ENCODE measurements around the gene CDH22. TPM values are rescaled to one million over a fixed set of nuclear protein-coding genes. Genes with fewer than 3 reads are reported as not detected.

Gene CDH22
- total and polyA plus RNA-seq, 2 donors (not counting 1 experiment from before 2014, with no cell fraction given) = not detected

GRCh38 chr20:46261456-46262253, 46.6 kb downstream of the CDH22 start:
- no peak overlapping the region for H3K4me2 ChIP-seq (replicated peaks; ENCODE audit: low read depth, low read length, poor library complexity, severe bottlenecking)
- peaks cover 0 to 4% (median 3%) of the 10 kb centered on the region in 3 donors for H3K9me3 ChIP-seq (ENCODE audit: control extremely low read depth in 1 of 3, control insufficient read depth in 2 of 3, insufficient read depth in 1 of 3, low read length in 2 of 3)
- no peak overlapping the region for H3K4me3 ChIP-seq (ENCODE audit: control extremely low read depth in 1 of 5, extremely low read depth in 1 of 5, insufficient read depth in 1 of 5, low read depth in 2 of 5, low read length in 4 of 5)
- no peak overlapping the region for H3K27ac ChIP-seq (ENCODE audit: low read length in 2 of 2)
- TF ChIP-seq EZH2 (IDR thresholded peaks at IDR 0.05; ENCODE audit: borderline replicate concordance, insufficient read depth, low read depth, low read length, poor library complexity, severe bottlenecking) = no peak
- TF ChIP-seq CTCF (IDR thresholded peaks at IDR 0.05) = no peak
- no peak for DNase-seq
- ChIA-PET CTCF (no interaction called here), POLR2A (no interaction called here)
- no peaks in the 10 kb centered on the region for H3K4me1 ChIP-seq (ENCODE audit: control insufficient read depth in 2 of 2, insufficient read depth in 2 of 2, low read length in 2 of 2)
- peaks cover 0 to 24% (median 3%) of the 10 kb centered on the region in 4 experiments for H3K27me3 ChIP-seq (replicated peaks in 1 of 4; ENCODE audit: control extremely low read depth in 1 of 4, control insufficient read depth in 3 of 4, insufficient read depth in 4 of 4, low read length in 3 of 4)
- Mint-ChIP-seq H3K9me3 (ENCODE audit: insufficient read depth) (no peaks in the 10 kb centered on the region), H3K27me3 (peaks cover 52% of the 10 kb centered on the region), H3K27ac (no peak overlapping the region), H3K4me1 (no peaks in the 10 kb centered on the region), H3K4me3 (no peak overlapping the region)
- no peaks in the 10 kb centered on the region for H3K79me2 ChIP-seq (ENCODE audit: control insufficient read depth, insufficient read depth, low read length)
- H3K36me3 ChIP-seq (replicated peaks in 1 of 2; ENCODE audit: control extremely low read depth in 1 of 2, control insufficient read depth in 1 of 2, extremely low read depth in 1 of 2, insufficient read depth in 2 of 2, low read length in 1 of 2) = no peaks in the 10 kb centered on the region
- WGBS (ENCODE audit: insufficient coverage) = 88% methylated on average over 8 of the region's 12 CpGs
- intact Hi-C loops (cut with micrococcal nuclease) = no loop called here
- no peak for ATAC-seq (ENCODE audit: low read depth)
- no peak overlapping the region for H2AFZ ChIP-seq (ENCODE audit: insufficient read depth, low read depth, low read length, poor library complexity, severe bottlenecking)
- H3K9ac ChIP-seq (ENCODE audit: low read length) = no peak overlapping the region
- H4K20me1 ChIP-seq (ENCODE audit: control insufficient read depth, insufficient read depth, low read length, poor library complexity, severe bottlenecking) = no peaks in the 10 kb centered on the region

DNA sequence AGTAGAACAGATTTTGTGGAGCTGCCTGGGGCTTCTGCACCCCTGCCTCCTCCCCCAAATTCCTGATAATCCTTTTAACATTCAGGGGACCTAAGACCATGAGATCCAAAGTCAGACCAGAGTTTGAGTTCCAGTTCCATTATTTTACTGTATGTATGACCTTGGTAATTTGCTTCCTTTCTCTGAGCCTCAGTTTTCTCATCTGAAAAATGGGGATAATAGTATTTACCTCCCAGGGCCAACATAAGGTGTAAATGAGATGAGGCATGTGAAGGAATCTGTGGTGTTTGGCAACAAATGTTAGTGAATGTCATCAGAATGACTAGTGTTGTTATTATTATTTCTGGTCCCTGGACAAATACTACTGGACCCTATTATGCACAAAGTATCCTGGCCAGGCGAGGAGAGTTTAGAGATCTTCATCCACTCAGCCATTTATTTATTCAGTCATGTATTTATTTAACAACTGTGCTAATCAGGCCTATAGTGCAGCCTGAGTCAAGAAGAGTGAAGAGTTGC, 47.3 kb downstream of the CDH22 start:
- no peak for DNase-seq
- Histone ChIP-seq H3K36me3 (replicated peaks in 1 of 2; ENCODE audit: control extremely low read depth in 1 of 2, control insufficient read depth in 1 of 2, extremely low read depth in 1 of 2, insufficient read depth in 2 of 2, low read length in 1 of 2) (no peaks in the 10 kb centered on the region), H4K20me1 (ENCODE audit: control insufficient read depth, insufficient read depth, low read length, poor library complexity, severe bottlenecking) (no peaks in the 10 kb centered on the region), H3K27me3 (replicated peaks in 1 of 4; ENCODE audit: control extremely low read depth in 1 of 4, control insufficient read depth in 3 of 4, insufficient read depth in 4 of 4, low read length in 3 of 4) (peaks cover 0 to 23% (median 2%) of the 10 kb centered on the region in 4 experiments), H3K4me3 (ENCODE audit: control extremely low read depth in 1 of 5, extremely low read depth in 1 of 5, insufficient read depth in 1 of 5, low read depth in 2 of 5, low read length in 4 of 5) (no peak overlapping the region), H3K79me2 (ENCODE audit: control insufficient read depth, insufficient read depth, low read length) (no peaks in the 10 kb centered on the region), H2AFZ (ENCODE audit: insufficient read depth, low read depth, low read length, poor library complexity, severe bottlenecking) (no peak overlapping the region), H3K4me2 (replicated peaks; ENCODE audit: low read depth, low read length, poor library complexity, severe bottlenecking) (no peak overlapping the region), H3K27ac (ENCODE audit: low read length in 2 of 2) (no peak overlapping the region), H3K9me3 (ENCODE audit: control extremely low read depth in 1 of 3, control insufficient read depth in 2 of 3, insufficient read depth in 1 of 3, low read length in 2 of 3) (peaks cover 0 to 4% (median 3%) of the 10 kb centered on the region in 3 donors), H3K4me1 (ENCODE audit: control insufficient read depth in 2 of 2, insufficient read depth in 2 of 2, low read length in 2 of 2) (no peaks in the 10 kb centered on the region), H3K9ac (ENCODE audit: low read length) (no peak overlapping the region)
- WGBS (ENCODE audit: insufficient coverage) = no CpG with 5 or more reads among the region's 1 CpG
- Mint-ChIP-seq H3K27ac (no peak overlapping the region), H3K4me1 (no peaks in the 10 kb centered on the region), H3K4me3 (no peak overlapping the region), H3K27me3 (peaks cover 47% of the 10 kb centered on the region), H3K9me3 (ENCODE audit: insufficient read depth) (no peaks in the 10 kb centered on the region)
- no peak for TF ChIP-seq EZH2 (IDR thresholded peaks at IDR 0.05; ENCODE audit: borderline replicate concordance, insufficient read depth, low read depth, low read length, poor library complexity, severe bottlenecking)
- ATAC-seq (ENCODE audit: low read depth) = no peak
- ChIA-PET CTCF (no interaction called here), POLR2A (no interaction called here)
- intact Hi-C loops (cut with micrococcal nuclease) = no loop called here
